ENCODE measurements around the gene TAF13. TPM values are rescaled to one million over a fixed set of nuclear protein-coding genes. Genes with fewer than 3 reads are reported as not detected.

Gene TAF13
- total and polyA plus RNA-seq, 9 of the 15 experiments (the other 6 are each of a cell fraction or from before 2014, with no cell fraction given), result 14.9 to 77.2 (median 38.7) TPM

DNA sequence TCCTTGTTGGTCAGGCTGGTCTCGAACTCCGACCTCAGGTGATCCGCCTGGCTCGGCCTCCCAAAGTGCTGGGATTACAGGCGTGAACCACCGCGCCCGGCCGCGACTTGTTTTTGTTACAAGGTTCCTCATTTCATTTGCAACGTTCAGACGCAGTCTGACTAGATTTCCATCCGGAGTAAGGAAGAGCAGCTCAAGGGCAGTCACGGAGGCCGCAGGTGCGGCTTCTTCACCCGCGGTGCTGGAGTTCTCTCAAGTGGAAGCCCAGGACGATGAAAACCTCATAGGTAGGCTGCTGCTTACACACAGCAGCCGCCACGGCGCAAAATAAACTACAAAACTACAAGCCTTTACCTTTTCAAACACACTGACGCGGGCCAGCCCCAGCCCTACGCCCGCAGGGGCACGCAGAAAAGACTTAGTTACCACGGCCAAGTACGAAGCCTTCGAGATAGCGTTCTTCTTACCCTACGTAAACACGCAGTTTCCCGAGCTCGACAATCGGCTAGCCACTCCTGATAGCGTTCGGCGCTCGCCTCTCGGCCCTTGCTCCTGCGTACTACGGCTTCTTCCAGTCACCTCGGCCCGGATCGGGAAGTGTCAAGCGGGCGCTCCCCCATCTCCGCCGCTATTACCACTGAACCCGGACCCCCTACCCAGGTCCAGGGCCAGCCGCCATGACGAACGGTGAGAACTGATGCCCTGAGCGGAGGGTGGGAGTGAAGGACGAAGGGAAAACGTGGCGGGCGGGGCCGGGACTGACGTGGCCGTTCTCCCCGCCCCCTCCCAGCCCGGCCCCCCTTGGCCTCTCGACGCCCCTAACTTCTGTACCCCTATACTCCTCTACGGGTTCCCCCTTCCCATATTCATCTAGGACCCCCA lies 14.6 kb upstream of the TAF13 start, which contains the start of gene TMEM167B (continued):
- TF ChIP-seq, protein P1, sequence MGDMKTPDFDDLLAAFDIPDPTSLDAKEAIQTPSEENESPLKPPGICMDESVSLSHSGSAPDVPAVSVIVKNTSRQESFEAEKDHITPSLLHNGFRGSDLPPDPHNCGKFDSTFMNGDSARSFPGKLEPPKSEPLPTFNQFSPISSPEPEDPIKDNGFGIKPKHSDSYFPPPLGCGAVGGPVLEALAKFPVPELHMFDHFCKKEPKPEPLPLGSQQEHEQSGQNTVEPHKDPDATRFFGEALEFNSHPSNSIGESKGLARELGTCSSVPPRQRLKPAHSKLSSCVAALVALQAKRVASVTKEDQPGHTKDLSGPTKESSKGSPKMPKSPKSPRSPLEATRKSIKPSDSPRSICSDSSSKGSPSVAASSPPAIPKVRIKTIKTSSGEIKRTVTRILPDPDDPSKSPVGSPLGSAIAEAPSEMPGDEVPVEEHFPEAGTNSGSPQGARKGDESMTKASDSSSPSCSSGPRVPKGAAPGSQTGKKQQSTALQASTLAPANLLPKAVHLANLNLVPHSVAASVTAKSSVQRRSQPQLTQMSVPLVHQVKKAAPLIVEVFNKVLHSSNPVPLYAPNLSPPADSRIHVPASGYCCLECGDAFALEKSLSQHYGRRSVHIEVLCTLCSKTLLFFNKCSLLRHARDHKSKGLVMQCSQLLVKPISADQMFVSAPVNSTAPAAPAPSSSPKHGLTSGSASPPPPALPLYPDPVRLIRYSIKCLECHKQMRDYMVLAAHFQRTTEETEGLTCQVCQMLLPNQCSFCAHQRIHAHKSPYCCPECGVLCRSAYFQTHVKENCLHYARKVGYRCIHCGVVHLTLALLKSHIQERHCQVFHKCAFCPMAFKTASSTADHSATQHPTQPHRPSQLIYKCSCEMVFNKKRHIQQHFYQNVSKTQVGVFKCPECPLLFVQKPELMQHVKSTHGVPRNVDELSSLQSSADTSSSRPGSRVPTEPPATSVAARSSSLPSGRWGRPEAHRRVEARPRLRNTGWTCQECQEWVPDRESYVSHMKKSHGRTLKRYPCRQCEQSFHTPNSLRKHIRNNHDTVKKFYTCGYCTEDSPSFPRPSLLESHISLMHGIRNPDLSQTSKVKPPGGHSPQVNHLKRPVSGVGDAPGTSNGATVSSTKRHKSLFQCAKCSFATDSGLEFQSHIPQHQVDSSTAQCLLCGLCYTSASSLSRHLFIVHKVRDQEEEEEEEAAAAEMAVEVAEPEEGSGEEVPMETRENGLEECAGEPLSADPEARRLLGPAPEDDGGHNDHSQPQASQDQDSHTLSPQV (IDR thresholded peaks at IDR 0.05), result peak; percentile 63; the same call in 1 of the 2 replicates
- TF ChIP-seq ZNF764 (CRISPR knock-in tag; IDR thresholded peaks at IDR 0.05; ENCODE audit: low read depth) (0 out of 2 replicates have a peak, but pooled peaks have one; percentile 5), SMARCA4 (IDR thresholded peaks at IDR 0.05) (0 out of 2 replicates have a peak, but pooled peaks have one; percentile 72), BDP1 (IDR thresholded peaks at IDR 0.05; ENCODE audit: insufficient read depth, insufficient read length) (no peak), HMGN3 (IDR thresholded peaks at IDR 0.05; ENCODE audit: borderline replicate concordance, extremely low read depth, insufficient read length, low read depth, low read length) (peak; percentile 63), ZNF133 (CRISPR knock-in tag; IDR thresholded peaks at IDR 0.05) (0 out of 2 replicates have a peak, but pooled peaks have one; percentile 1), NONO (IDR thresholded peaks at IDR 0.05; ENCODE audit: low read depth in 2 of 2, low read length in 1 of 2) (peak in 1 of 2 experiments; percentile 78; a peak in 2 of 4 replicates), XRCC4 (IDR thresholded peaks at IDR 0.05; ENCODE audit: extremely low read depth, insufficient read depth, insufficient read length) (no peak), ZNF507 (tag; conservative IDR thresholded peaks at IDR 0.05) (no peak), FOXA1 (IDR thresholded peaks at IDR 0.05; ENCODE audit: borderline replicate concordance) (no peak), ZNF780A (CRISPR knock-in tag; IDR thresholded peaks at IDR 0.05) (no peak), MYC (IDR thresholded peaks at IDR 0.05; ENCODE audit: low read depth, low read length) (peak; percentile 91), MYC (CRISPR knock-in tag; IDR thresholded peaks at IDR 0.05; ENCODE audit: borderline replicate concordance, low read depth) (peak; percentile 61; the same call in 1 of the 2 replicates), EZH2 (IDR thresholded peaks at IDR 0.05; ENCODE audit: borderline replicate concordance, low read depth, low read length) (no peak), MCM5 (IDR thresholded peaks at IDR 0.05; ENCODE audit: low read depth) (no peak)
- TF ChIP-seq, protein P2, sequence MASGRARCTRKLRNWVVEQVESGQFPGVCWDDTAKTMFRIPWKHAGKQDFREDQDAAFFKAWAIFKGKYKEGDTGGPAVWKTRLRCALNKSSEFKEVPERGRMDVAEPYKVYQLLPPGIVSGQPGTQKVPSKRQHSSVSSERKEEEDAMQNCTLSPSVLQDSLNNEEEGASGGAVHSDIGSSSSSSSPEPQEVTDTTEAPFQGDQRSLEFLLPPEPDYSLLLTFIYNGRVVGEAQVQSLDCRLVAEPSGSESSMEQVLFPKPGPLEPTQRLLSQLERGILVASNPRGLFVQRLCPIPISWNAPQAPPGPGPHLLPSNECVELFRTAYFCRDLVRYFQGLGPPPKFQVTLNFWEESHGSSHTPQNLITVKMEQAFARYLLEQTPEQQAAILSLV (tag; IDR thresholded peaks at IDR 0.05), result no peak
- TF ChIP-seq, protein P3, sequence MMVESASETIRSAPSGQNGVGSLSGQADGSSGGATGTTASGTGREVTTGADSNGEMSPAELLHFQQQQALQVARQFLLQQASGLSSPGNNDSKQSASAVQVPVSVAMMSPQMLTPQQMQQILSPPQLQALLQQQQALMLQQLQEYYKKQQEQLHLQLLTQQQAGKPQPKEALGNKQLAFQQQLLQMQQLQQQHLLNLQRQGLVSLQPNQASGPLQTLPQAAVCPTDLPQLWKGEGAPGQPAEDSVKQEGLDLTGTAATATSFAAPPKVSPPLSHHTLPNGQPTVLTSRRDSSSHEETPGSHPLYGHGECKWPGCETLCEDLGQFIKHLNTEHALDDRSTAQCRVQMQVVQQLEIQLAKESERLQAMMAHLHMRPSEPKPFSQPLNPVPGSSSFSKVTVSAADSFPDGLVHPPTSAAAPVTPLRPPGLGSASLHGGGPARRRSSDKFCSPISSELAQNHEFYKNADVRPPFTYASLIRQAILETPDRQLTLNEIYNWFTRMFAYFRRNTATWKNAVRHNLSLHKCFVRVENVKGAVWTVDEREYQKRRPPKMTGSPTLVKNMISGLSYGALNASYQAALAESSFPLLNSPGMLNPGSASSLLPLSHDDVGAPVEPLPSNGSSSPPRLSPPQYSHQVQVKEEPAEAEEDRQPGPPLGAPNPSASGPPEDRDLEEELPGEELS (CRISPR knock-in tag; IDR thresholded peaks at IDR 0.05; ENCODE audit: borderline replicate concordance), result peak; percentile 90
- TF ChIP-seq, protein P4, sequence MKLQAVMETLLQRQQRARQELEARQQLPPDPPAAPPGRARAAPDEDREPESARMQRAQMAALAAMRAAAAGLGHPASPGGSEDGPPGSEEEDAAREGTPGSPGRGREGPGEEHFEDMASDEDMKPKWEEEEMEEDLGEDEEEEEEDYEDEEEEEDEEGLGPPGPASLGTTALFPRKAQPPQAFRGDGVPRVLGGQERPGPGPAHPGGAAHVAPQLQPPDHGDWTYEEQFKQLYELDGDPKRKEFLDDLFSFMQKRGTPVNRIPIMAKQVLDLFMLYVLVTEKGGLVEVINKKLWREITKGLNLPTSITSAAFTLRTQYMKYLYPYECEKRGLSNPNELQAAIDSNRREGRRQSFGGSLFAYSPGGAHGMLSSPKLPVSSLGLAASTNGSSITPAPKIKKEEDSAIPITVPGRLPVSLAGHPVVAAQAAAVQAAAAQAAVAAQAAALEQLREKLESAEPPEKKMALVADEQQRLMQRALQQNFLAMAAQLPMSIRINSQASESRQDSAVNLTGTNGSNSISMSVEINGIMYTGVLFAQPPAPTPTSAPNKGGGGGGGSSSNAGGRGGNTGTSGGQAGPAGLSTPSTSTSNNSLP (IDR thresholded peaks at IDR 0.05; ENCODE audit: borderline replicate concordance, low read depth, low read length), result peak; percentile 59; the same call in 1 of the 2 replicates
